GM18499 (cell line): ENCODE results near the gene DNMT3B.

Experiments used
- ATAC-seq: cut with Tn5 transposase; IDR thresholded peaks from one replicate; pipeline ENCODE4 v1.9.1; 2021; ENCODE audit warnings: moderate number of reproducible peaks; ENCODE audit not compliant: insufficient read depth, unreplicated experiment

DNMT3B gene

DNA sequence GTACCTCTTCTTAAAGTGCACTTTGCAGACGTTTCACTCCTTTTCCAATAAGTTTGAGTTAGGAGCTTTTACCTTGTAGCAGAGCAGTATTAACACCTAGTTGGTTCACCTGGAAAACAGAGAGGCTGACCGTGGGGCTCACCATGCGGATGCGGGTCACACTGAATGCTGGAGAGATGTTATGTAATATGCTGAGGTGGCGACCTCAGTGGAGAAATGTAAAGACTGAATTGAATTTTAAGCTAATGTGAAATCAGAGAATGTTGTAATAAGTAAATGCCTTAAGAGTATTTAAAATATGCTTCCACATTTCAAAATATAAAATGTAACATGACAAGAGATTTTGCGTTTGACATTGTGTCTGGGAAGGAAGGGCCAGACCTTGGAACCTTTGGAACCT is 86.7 kb downstream of the DNMT3B start:
- ATAC-seq = no peak

DNA sequence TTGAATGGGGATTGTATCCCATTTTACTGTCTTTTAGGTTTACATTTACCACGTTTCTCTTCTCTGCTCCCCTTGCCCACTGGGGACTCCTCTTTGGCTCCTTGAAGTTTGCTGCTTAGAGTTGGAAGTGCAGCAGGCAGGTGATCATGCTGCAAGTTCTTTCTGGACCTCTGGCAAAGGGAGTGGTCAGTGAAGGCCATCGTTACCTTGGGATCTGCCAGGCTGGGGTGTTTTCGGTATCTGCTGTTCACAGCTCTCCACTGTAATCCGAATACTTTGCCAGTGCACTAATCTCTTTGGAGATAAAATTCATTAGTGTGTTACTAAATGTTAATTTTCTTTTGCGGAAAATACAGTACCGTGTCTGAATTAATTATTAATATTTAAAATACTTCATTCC is 87.4 kb downstream of the DNMT3B start:
- ATAC-seq = no peak

DNA sequence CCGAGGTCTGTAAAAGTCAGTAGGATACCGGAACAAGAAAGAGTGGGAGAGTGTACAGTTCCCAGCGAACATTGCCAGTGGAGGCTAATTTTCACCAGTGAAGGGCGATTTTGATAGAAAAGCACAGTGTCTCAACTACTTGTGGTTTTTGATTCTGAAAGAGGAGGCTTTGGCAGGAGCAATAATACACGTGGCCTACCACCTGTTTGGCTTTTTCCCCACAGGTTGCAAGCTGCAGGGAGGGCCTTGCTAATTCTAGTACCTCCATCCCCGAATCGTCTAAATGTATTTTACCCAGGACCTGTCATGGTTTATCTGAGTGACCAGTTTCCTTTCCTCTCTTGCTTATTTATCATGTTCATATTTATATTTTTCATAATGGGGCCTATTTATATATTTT is 93.2 kb downstream of the DNMT3B start:
- no peak for ATAC-seq

DNA sequence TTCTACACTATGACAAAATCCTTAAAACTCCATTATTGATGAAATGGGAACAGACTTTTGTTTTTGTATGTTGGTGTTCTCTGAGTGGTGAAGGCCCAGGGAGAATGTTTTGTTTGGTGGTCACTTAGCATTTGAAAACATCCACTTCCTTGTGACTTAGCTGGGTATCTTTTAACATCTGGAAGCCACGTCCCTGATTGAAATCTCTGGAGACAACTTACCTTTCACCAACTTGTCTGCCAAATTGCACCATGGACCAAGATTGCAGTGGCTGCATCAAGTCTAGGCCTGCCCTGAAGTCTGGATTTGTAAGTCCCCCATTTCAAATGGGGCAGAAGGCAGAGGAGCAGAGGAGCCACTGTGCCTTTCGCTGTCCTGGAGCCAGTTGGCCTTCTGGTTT is 96.0 kb downstream of the DNMT3B start:
- ATAC-seq = no peak
